Endothelial cell of umbilical vein (primary cell): ENCODE measurements around the gene CWC27. TPM values are rescaled to one million over a fixed set of nuclear protein-coding genes. Genes with fewer than 3 reads are reported as not detected.
A peak's percentile ranks its signal among the peaks of the same experiment; 100 is the strongest.

Experiments used
- BruUV-seq: library from RNA; stranded (reverse); fragments of 400-500 nt; replicated peaks from 2 replicates; lab custom pipeline; 2021; lab: Mats Ljungman, UMichigan
- CTCF ChIA-PET: fragments of 300-600, 350-600 bp; sonication (Branson Sonifier 250); formaldehyde crosslinking; loops from one replicate; lab custom pipeline; 2021; ENCODE audit warnings: antibody characterized with exemption, inconsistent platforms; lab: Charles Lee
- POLR2A ChIA-PET: fragments of 300-600, 350-600 bp; sonication (Branson Sonifier 250); formaldehyde crosslinking; loops from one replicate; lab custom pipeline; 2021; ENCODE audit warnings: antibody characterized with exemption, inconsistent platforms; lab: Charles Lee
- DNase-seq: peaks from one replicate; pipeline ENCODE4 v3.0.0-alpha.2; 2011; ENCODE audit warnings: low read depth, low spot score
- FAIRE-seq: peaks from 2 replicates; lab custom pipeline; 2011; peaks lifted over from hg19 to GRCh38; lab: Jason Lieb, UNC
- H2AFZ ChIP-seq: 2 replicates; pipeline ENCODE4 v1.6.0; 2012; ENCODE audit warnings: low read depth, low read length, control low read depth, inconsistent platforms
- H3K27ac ChIP-seq: 2 replicates; pipeline ENCODE4 v1.5.1; 2011; ENCODE audit warnings: low read depth, mild to moderate bottlenecking, control low read depth, low read length, moderate library complexity; ENCODE audit not compliant: insufficient read depth
- H3K27me3 ChIP-seq, 2 experiments: 2 replicates each; pipeline versions ENCODE4 v1.6.0 to v1.6.1; 2011; ENCODE audit warnings: low read length in 2 of 2, mixed read lengths in 1 of 2; ENCODE audit not compliant: control insufficient read depth in 2 of 2, insufficient read depth in 2 of 2
- H3K36me3 ChIP-seq, 2 experiments: 2 replicates in 1 of 2; 3 replicates in 1 of 2; pipeline ENCODE4 v1.5.1; 2011; ENCODE audit warnings: low read length in 2 of 2, mild to moderate bottlenecking in 1 of 2, moderate library complexity in 1 of 2; ENCODE audit not compliant: control insufficient read depth in 2 of 2, insufficient read depth in 2 of 2; ENCODE audit errors: extremely low read depth in 1 of 2
- H3K4me1 ChIP-seq: 3 replicates; pipeline ENCODE4 v1.5.1; 2011; ENCODE audit warnings: mild to moderate bottlenecking, low read length; ENCODE audit not compliant: control insufficient read depth, insufficient read depth; ENCODE audit errors: extremely low read depth
- H3K4me2 ChIP-seq: 2 replicates; pipeline ENCODE4 v1.6.1; 2011; ENCODE audit warnings: low read length, control low read depth, mixed read lengths; ENCODE audit not compliant: insufficient read depth
- H3K4me3 ChIP-seq, 3 experiments: fragments of 200-600 bp in 1 of 3; sonication (generic), shearing (Covaris generic) in 1 of 3; replicated peaks in 1 of 3; 2 replicates each; pipeline ENCODE4 v1.5.1; 2011 to 2016; ENCODE audit warnings: control low read depth in 3 of 3, low read length in 3 of 3, mild to moderate bottlenecking in 2 of 3, inconsistent platforms in 1 of 3, low read depth in 1 of 3, moderate library complexity in 1 of 3; ENCODE audit not compliant: insufficient read depth in 1 of 3
- H3K79me2 ChIP-seq: 2 replicates; pipeline ENCODE4 v1.6.0; 2012; ENCODE audit warnings: low read length, inconsistent platforms; ENCODE audit not compliant: control insufficient read depth, insufficient read depth
- H3K9ac ChIP-seq: replicated peaks from 2 replicates; pipeline ENCODE3; 2011; ENCODE audit warnings: low read length, control low read depth; ENCODE audit not compliant: insufficient read depth; ENCODE audit errors: extremely low read depth
- H3K9me1 ChIP-seq: replicated peaks from 3 replicates; pipeline ENCODE4 v1.6.0; 2011; ENCODE audit warnings: mild to moderate bottlenecking, low read length; ENCODE audit not compliant: control insufficient read depth, insufficient read depth; ENCODE audit errors: extremely low read depth
- H3K9me3 ChIP-seq: replicated peaks from 2 replicates; pipeline ENCODE4 v1.5.1; 2012; ENCODE audit warnings: low read length, inconsistent platforms; ENCODE audit not compliant: control insufficient read depth, insufficient read depth
- H4K20me1 ChIP-seq: replicated peaks from 2 replicates; pipeline ENCODE3; 2011; ENCODE audit warnings: mild to moderate bottlenecking, low read length; ENCODE audit not compliant: control insufficient read depth, insufficient read depth; ENCODE audit errors: extremely low read depth
- CTCF ChIP-seq, 2 donors: IDR thresholded peaks; 1 replicate in 1 of 2; 2 replicates in 1 of 2; pipeline ENCODE4 v1.5.1; 2011; ENCODE audit warnings: low read length in 2 of 2, mild to moderate bottlenecking in 2 of 2, moderate library complexity in 2 of 2, control low read depth in 1 of 2, inconsistent platforms in 1 of 2, low read depth in 1 of 2; ENCODE audit not compliant: insufficient read depth in 1 of 2; ENCODE audit errors: extremely low read depth in 1 of 2
- EZH2 ChIP-seq: IDR thresholded peaks from 2 replicates; pipeline ENCODE4 v1.6.1; 2012; ENCODE audit warnings: borderline replicate concordance, low read depth, mild to moderate bottlenecking, moderate library complexity, low read length, inconsistent platforms; ENCODE audit not compliant: severe bottlenecking
- FOS ChIP-seq: IDR thresholded peaks from 2 replicates; pipeline ENCODE4 v1.6.1; 2011; ENCODE audit warnings: mild to moderate bottlenecking, low read length, moderate library complexity, borderline replicate concordance; ENCODE audit not compliant: insufficient read depth
- GATA2 ChIP-seq: IDR thresholded peaks from 2 replicates; pipeline ENCODE4 v1.7.0; 2011; ENCODE audit warnings: low read depth, mild to moderate bottlenecking, moderate library complexity, mixed read lengths, low read length; ENCODE audit not compliant: insufficient read length, insufficient read depth
- JUN ChIP-seq: IDR thresholded peaks from 2 replicates; pipeline ENCODE4 v1.6.1; 2011; ENCODE audit warnings: borderline replicate concordance, low read depth; ENCODE audit not compliant: insufficient read length, insufficient read depth
- MYC ChIP-seq: IDR thresholded peaks from one replicate; pipeline ENCODE4 v1.6.1; 2011; ENCODE audit warnings: mild to moderate bottlenecking, low read depth, low read length
- POLR2A ChIP-seq: IDR thresholded peaks from 2 replicates; pipeline ENCODE4 v1.6.1; 2012; ENCODE audit warnings: low read depth, mild to moderate bottlenecking, control low read depth, low read length
- POLR2AphosphoS5 ChIP-seq: IDR thresholded peaks from 2 replicates; pipeline ENCODE4 v1.6.1; 2012; ENCODE audit warnings: low read depth, mild to moderate bottlenecking, control low read depth, low read length, moderate library complexity; ENCODE audit not compliant: insufficient read depth
- dilution Hi-C: fragments of 300-500 bp; cut with MboI; formaldehyde crosslinking; loops from one replicate; pipeline ENCODE4 v1.15.0; 2019; ENCODE audit warnings: low sequenced_read_pairs; ENCODE audit not compliant: extremely low pct_ligation_motif_present
- intact Hi-C: fragments of 100-400 bp; cut with micrococcal nuclease; formaldehyde crosslinking; loops from one replicate; pipeline ENCODE4 v1.10.0; 2022
- polyA plus RNA-seq, 4 experiments: library from polyadenylated mRNA; depleted of rRNA in 3 of 4; stranded (reverse) in 3 of 4; unstranded in 1 of 4; fragments of >200 nt; gene quantifications; 2 replicates each; pipeline versions ENCODE4 v1.2.1 to v1.2.3, GENCODE V29; 2011 to 2012; ENCODE audit warnings: missing spikeins in 1 of 4
- total RNA-seq: library from RNA; stranded (reverse); gene quantifications from 2 replicates; pipeline ENCODE4 v1.2.3, GENCODE V29; 2021
- TF ChIP-seq, protein P1 (sequence below): IDR thresholded peaks from 2 replicates; pipeline ENCODE4 v1.6.1; 2011; ENCODE audit not compliant: insufficient read depth, insufficient read length

CWC27 gene
- total and polyA plus RNA-seq, 2 donors (not counting 3 experiments of a cell fraction or from before 2014, with no cell fraction given), result 11.9 to 23.8 TPM

DNA sequence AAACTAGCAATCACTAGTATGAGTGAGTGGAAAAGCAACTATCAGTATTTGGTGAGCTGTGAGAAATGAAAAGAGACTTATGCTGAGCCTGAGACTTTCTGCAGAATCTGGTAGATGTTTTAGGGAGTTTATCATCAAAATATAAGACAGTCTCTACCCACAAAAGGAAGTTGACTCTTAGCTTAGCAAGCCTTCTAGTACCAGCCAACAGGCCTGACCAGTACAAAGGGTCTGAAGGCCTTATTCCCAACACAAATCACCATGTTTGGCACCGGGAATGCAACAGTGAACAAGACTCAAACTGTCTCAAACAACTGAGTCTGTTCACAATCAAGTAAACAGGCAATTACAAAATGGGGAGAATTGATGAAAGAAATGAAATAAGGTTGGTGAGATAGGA, 244.4 kb downstream of the CWC27 start:
- H2AFZ ChIP-seq, result no peak overlapping the region
- DNase-seq (no peak), FAIRE-seq (no peak)
- TF ChIP-seq, protein P1, sequence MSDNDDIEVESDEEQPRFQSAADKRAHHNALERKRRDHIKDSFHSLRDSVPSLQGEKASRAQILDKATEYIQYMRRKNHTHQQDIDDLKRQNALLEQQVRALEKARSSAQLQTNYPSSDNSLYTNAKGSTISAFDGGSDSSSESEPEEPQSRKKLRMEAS, result no peak
- TF ChIP-seq FOS, result peak; percentile 38
- no peaks in the 10 kb centered on the region for H3K9me1 ChIP-seq
- no peak overlapping the region for H3K4me2 ChIP-seq
- H3K27me3 ChIP-seq, result no peaks in the 10 kb centered on the region
- intact Hi-C loops (no loop called here), dilution Hi-C loops (no loop called here)
- no peaks in the 10 kb centered on the region for H3K36me3 ChIP-seq
- H3K4me1 ChIP-seq, result no peaks in the 10 kb centered on the region
- ChIA-PET POLR2A (no interaction called here), CTCF (interaction anchor here (1.2 to 1.6 kb wide), 3 partner anchors 14 to 48 kb away, joined by 3 to 4 read pairs (median 4); no protein-coding TSS in a partner anchor)
- BruUV-seq, result no TSS peak
- H3K27ac ChIP-seq, result no peak overlapping the region
- no peaks in the 10 kb centered on the region for H3K79me2 ChIP-seq
- H3K9me3 ChIP-seq, result no peaks in the 10 kb centered on the region
- H3K9ac ChIP-seq, result no peak overlapping the region
- no peak overlapping the region for H3K4me3 ChIP-seq
- no peaks in the 10 kb centered on the region for H4K20me1 ChIP-seq

DNA sequence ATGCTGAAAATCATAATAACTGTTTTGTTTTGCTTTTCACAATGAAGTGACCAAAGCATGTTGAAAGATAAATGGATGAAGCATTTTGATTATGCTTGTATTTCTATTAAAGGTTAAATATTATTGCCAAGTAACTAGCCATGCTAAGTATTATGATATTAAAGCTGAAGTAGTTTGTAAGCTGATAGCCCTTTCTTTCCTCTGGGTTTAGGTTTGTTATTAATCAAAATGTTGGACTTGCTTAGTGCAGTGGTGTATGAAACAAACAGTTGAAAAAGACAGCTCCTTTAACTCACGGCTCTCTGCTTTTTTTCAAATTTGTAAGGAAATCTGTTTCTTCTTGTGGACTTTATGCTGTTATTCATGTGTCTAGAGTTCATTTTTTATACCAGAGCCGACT, 246.0 kb downstream of the CWC27 start:
- ChIA-PET POLR2A (no interaction called here), CTCF (interaction anchor here (1.6 kb wide), 1 partner anchor 16 kb away, joined by 4 read pairs; no protein-coding TSS in a partner anchor)
- Histone ChIP-seq H3K4me3 (no peak overlapping the region), H3K9ac (no peak overlapping the region), H3K9me1 (no peaks in the 10 kb centered on the region), H3K27me3 (no peaks in the 10 kb centered on the region), H3K36me3 (no peaks in the 10 kb centered on the region), H2AFZ (no peak overlapping the region), H3K27ac (no peak overlapping the region), H3K4me2 (no peak overlapping the region), H3K9me3 (no peaks in the 10 kb centered on the region), H3K79me2 (no peaks in the 10 kb centered on the region), H3K4me1 (no peaks in the 10 kb centered on the region), H4K20me1 (no peaks in the 10 kb centered on the region)
- TF ChIP-seq EZH2 (no peak), JUN (no peak), MYC (no peak), FOS (no peak), POLR2AphosphoS5 (no peak), CTCF (IDR thresholded peaks at IDR 0.05; ENCODE audit: extremely low read depth in 1 of 2, insufficient read depth in 1 of 2, low read depth in 1 of 2, low read length in 2 of 2) (no peak), POLR2A (no peak), GATA2 (no peak)
- TF ChIP-seq, protein P1, result no peak
- FAIRE-seq, result no peak
- DNase-seq, result no peak
- intact Hi-C loops, result no loop called here
- no TSS peak for BruUV-seq
- dilution Hi-C loops, result no loop called here
